Stimulated activated CD4-positive, alpha-beta T cell treated with anti-CD3 and anti-CD28 coated beads, Interleukin-4, amount 100 ng/mL, for 48 hours (primary cell): ENCODE results near the gene PFN4.
"Not testable (repeated sequence)": the region's sequence is repeated elsewhere in the genome, so short reads cannot be mapped to it uniquely, and the experiment has no call there.

Experiments used
- DNase-seq, 2 donors: peaks; one replicate each; pipeline ENCODE4 v3.0.0-alpha.2; 2020; ENCODE audit warnings: low read depth in 2 of 2

Gene PFN4, protein sequence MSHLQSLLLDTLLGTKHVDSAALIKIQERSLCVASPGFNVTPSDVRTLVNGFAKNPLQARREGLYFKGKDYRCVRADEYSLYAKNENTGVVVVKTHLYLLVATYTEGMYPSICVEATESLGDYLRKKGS

DNA sequence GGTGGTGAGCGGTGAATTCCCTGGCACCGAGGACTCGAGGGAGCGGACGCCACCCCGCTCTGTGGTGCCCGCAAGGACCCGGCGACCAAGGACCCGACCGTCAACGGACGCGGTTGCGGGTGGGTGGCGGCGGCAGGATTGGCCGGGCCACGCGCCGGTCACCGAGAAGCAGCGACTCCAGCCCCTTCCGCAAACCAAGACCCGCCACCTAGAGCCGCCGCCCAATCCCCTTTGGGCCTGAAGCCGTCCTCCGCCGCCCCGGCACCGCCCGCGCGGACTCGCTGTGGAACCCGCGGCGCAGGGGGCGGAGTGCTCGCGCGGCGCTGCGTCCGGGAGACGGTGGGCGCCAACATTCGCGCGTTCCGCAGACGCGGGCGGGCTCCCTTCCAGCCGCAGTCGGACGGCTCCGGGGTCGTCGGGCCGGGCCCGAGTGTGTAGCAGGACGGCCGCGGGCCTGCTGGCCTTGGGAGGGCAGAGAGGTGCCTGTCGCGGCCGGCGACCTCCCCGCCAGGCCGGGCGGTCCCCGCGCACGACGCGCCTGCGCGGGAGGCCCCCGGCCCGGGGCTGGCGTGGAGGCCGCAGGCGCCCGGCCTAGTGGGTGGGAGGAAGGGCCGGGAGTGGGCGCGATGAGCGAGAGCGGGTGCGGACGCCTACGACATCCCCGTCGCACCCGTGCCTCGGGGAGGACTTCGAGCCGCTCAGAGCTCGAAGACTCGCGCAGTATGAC is at the start of gene PFN4, which contains the start of gene FAM228B:
PFN4 (minus strand) TSS at position 140 of the 727 bp plus-strand sequence. CDS start 799 bp downstream, outside the sequence.
FAM228B (plus strand) TSS at position 275 of the 727 bp plus-strand sequence. CDS start 893 bp downstream, outside the sequence.
- peak; percentile 50 to 59 for DNase-seq

DNA sequence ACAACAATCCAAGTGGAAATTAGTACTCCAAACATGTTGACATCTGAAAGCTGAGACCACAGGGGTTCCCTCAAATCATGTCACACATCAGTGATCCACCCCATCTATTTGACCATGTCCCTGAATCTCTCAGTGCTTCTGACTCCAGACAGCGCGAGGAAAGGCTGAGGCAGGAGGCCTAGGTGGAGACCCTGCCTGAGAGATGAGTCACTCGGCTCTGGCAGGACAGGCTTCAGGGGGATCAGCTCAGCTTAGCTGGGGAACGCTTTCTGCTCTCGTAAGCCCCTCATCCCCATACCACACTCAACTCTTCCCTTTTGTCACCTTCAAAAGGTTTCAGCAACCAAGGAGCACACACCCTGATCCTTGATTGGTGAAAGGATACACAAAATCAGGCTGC is 45.9 kb upstream of the PFN4 start:
- DNase-seq: no peak

- peak; percentile 26 for DNase-seq
These were observed 41.4 kb upstream of the PFN4 start for GRCh38 chr2:24164416-24164973.

DNA sequence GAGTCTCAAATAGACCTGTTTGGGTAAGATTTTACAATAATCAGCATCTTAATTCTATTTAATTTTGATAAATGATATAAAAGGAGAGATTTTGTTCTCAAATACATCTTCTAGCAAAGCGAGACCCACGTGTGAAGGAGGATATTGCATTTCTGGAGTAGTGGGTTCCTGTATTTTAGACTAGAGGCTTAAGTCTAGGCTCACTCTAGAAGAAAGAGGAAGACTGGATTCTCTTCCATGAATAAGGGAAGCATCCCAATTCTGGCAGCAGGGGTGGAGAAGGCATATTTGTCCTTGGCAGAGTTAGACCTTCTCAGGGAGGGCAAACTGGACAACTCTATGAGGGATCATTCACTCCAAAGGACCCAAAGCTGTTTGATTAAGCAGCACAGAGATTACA is 40.5 kb upstream of the PFN4 start:
- no peak for DNase-seq

DNA sequence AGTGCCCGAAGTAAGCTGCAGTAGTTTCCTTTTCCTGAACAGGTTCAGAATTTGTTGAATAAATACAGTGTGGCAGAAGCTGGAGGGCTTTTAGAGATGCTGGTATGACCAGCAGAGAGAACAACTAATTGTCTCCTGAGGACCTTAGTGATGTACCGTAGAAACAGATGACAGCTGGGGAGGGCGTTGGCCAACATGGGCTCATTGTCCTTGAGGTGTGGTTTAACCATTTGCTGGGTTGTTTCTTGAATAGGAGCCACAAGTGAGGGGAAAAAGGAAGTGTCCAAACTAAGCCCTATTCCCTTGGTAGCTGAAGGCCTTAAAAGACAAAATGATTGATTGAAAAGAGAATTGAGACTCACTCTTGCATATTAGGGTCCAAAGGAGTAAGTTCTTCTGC is 40.1 kb upstream of the PFN4 start:
- no peak for DNase-seq

- no peak for DNase-seq
These were observed 39.4 kb upstream of the PFN4 start for GRCh38 chr2:24162494-24162893.

GRCh38 chr2:24160761-24161160 is 37.6 kb upstream of the PFN4 start:
- no peak for DNase-seq

DNA sequence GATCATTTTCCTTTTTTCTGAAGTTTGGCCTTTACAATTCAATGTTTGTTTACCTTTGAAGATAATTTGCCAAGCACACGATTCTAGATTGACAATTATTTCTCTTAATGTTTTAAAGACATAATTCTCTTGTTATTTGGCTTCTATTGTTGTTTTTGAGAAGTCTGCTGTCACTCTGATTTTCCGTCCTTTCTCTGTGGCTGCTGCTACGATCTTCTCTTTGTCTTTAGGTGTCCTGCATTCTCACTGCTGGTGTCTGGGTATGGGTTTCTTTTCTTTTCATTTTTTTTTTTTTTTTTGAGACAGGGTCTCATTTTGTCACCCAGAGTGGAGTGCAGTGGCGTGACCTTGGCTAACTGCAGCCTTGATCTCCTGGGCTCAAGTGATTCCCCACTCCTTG is 36.6 kb upstream of the PFN4 start:
- DNase-seq: no peak

DNA sequence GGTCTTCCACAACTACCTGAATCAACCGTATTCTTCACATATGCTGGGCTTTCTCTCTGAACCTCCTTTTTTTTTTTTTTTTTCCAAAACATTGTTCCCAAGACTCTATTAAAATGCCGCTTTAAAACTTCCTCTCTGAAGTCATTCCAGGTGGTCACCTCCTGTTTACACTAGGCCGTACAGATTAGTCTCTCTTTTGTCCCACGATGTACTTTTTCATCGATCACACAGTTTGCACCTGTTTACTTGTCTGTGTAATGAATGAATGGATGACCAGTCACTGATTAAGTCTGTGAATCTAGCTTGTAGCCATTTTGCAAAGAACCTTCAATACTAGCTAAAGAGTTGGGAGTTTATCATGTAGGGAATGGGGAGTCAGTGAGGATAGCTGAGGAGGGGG is 35.0 kb upstream of the PFN4 start:
- DNase-seq: no peak

GRCh38 chr2:24153478-24153877 is 30.3 kb upstream of the PFN4 start:
- DNase-seq: no peak

DNA sequence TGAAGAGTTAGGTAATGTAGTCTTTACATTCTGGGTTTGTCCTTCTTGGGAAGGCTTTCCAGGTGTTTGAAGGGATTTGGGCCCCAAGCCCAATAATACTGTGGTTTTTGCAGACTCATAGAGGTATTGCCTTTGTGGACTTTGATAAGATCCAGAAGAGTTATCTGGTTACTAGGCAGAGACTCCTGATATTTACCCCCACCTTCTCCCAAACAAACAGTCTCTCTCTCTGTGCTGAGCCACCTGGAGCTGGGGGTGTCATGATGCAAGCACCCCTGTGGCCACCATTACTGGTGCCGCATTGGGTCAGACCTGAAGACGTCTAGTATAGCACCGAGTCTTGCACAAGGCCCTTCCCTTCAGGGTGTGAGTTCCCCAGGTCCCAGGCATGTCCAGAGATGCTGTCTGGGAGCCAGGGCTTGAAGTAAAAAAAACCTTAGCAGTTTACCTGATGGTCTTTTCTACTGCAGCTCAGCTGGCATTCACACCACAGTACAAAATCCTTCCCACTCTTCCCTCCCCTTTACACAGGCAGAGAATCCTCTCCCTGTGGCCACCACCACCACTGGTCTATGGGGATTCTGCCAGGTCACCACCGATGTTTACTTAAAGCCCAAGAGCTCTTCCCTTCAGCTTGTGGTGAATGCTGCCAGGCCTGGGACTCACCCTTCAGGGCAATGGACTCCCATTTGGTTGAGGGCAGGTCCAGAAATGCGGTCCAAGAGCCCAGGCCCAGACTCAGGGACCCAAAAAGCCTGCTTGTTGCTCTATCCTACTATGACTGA is 29.5 kb upstream of the PFN4 start:
- no peak for DNase-seq

- no peak for DNase-seq
These were observed 24.2 kb upstream of the PFN4 start for GRCh38 chr2:24147364-24147763.

DNA sequence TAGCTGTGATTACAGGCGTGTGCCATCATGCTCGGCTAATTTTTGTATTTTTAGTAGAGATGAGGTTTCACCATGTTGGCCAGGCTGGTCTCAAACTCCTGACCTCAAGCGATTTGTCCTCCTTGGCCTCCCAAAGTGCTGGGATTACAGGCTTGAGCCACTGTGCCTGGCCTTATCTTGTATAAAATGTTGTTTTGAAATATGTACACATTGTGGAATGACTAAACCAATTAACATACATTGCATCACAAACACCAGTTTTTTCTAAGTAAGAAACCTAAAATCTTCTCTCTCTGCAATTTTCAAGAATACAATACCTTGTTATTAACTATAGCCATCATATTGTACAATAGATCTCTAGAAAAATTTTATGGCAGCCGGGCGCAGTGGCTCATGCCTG is 17.2 kb upstream of the PFN4 start:
- not testable (repeated sequence) for DNase-seq

- DNase-seq: no peak
These were observed 9.4 kb upstream of the PFN4 start for GRCh38 chr2:24132543-24132942.

- no peak for DNase-seq
These were observed 2.8 kb upstream of the PFN4 start for GRCh38 chr2:24125956-24126355.

GRCh38 chr2:24123922-24124580 is 917 bp upstream of the PFN4 start:
- no peak for DNase-seq

- no peak for DNase-seq
These were observed 554 bp downstream of the PFN4 start for GRCh38 chr2:24122366-24123194.

- no peak for DNase-seq
These were observed 1.7 kb downstream of the PFN4 start for GRCh38 chr2:24121469-24121868.

GRCh38 chr2:24121066-24121465 is 2.1 kb downstream of the PFN4 start:
- no peak for DNase-seq

DNA sequence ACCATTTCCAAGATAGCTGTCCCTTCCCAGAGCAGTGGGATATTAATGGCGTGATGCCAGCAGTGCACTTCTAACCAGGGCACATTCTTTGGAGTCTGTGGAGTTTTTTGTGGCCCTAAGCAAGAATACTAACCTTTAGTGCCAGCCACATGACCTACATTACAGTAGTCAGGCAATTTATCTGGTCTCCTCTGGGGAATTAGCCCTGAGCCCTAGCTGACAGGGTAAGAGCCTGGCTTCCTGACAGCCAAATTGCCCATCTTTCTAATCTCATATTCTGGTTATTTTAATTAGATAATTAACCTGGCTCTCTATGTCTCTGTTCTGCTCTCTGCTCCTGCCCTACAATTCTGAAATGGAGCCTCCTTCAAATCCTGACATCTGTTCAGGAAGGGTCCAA is 5.2 kb downstream of the PFN4 start:
- no peak for DNase-seq

- DNase-seq: no peak
These were observed 8.1 kb downstream of the PFN4 start for GRCh38 chr2:24115057-24115456.
